GM21737 (cell line): Measurements from ENCODE around the gene ADAMTS2.
"Not testable (repeated sequence)": the region's sequence is repeated elsewhere in the genome, so short reads cannot be mapped to it uniquely, and the experiment has no call there.

ENCODE experiments used
- ATAC-seq: cut with Tn5 transposase; IDR thresholded peaks from one replicate; pipeline ENCODE4 v1.9.1; 2021; ENCODE audit warnings: mild to moderate bottlenecking, moderate library complexity; ENCODE audit not compliant: unreplicated experiment

Gene ADAMTS2

GRCh38 chr5:179118756-179119414, 226.4 kb downstream of the ADAMTS2 start:
- no peak for ATAC-seq

GRCh38 chr5:179118338-179118737, 226.9 kb downstream of the ADAMTS2 start:
- ATAC-seq, result no peak

GRCh38 chr5:179115845-179116524, 229.3 kb downstream of the ADAMTS2 start:
- ATAC-seq, result no peak

- ATAC-seq, result no peak
Measured at GRCh38 chr5:179115307-179115706, 230.0 kb downstream of the ADAMTS2 start.

- ATAC-seq, result no peak
Measured at GRCh38 chr5:179114756-179115155, 230.5 kb downstream of the ADAMTS2 start.

GRCh38 chr5:179113945-179114641, 231.2 kb downstream of the ADAMTS2 start:
- no peak for ATAC-seq

- no peak for ATAC-seq
Measured at GRCh38 chr5:179113143-179113530, 232.1 kb downstream of the ADAMTS2 start.

- no peak for ATAC-seq
Measured at GRCh38 chr5:179112469-179113142, 232.7 kb downstream of the ADAMTS2 start.

- no peak for ATAC-seq
Measured at GRCh38 chr5:179111267-179112207, 233.7 kb downstream of the ADAMTS2 start.

- ATAC-seq, result no peak
Measured at GRCh38 chr5:179110528-179110927, 234.7 kb downstream of the ADAMTS2 start.

GRCh38 chr5:179101282-179101681, 244.0 kb downstream of the ADAMTS2 start:
- not testable (repeated sequence) for ATAC-seq

- no peak for ATAC-seq
Measured at GRCh38 chr5:179089502-179089901, 255.8 kb downstream of the ADAMTS2 start.

GRCh38 chr5:179080724-179081123, 264.5 kb downstream of the ADAMTS2 start:
- no peak for ATAC-seq

- no peak for ATAC-seq
Measured at GRCh38 chr5:179079165-179079987, 265.9 kb downstream of the ADAMTS2 start.

GRCh38 chr5:179065703-179066102, 279.6 kb downstream of the ADAMTS2 start:
- ATAC-seq, result no peak

- ATAC-seq, result no peak
Measured at GRCh38 chr5:179061025-179061424, 284.2 kb downstream of the ADAMTS2 start.
